Medulla oblongata (tissue), 1 donor: ENCODE data around the gene HEATR5A.
"Not testable (repeated sequence)": the region's sequence is repeated elsewhere in the genome, so short reads cannot be mapped to it uniquely, and the experiment has no call there.

Experiments
- DNase-seq: peaks from one replicate; pipeline ENCODE4 v3.0.0-alpha.2; 2015; ENCODE audit errors: extremely low spot score

Gene HEATR5A

GRCh38 chr14:31329876-31330521, 90.4 kb downstream of the HEATR5A start:
- not testable (repeated sequence) for DNase-seq

- no peak for DNase-seq
These were observed 94.2 kb downstream of the HEATR5A start for GRCh38 chr14:31326111-31326510.

GRCh38 chr14:31323419-31323818, 96.9 kb downstream of the HEATR5A start:
- no peak for DNase-seq

GRCh38 chr14:31320922-31321766, 99.2 kb downstream of the HEATR5A start:
- no peak for DNase-seq

- DNase-seq = peak; percentile 57
These were observed 100.1 kb downstream of the HEATR5A start for GRCh38 chr14:31320216-31320615.

GRCh38 chr14:31319701-31320100, 100.6 kb downstream of the HEATR5A start:
- no peak for DNase-seq

- DNase-seq = no peak
These were observed 107.4 kb downstream of the HEATR5A start for GRCh38 chr14:31312934-31313333.

GRCh38 chr14:31312370-31312769, 108.0 kb downstream of the HEATR5A start:
- not testable (repeated sequence) for DNase-seq

GRCh38 chr14:31307618-31308017, 112.7 kb downstream of the HEATR5A start:
- DNase-seq = no peak

GRCh38 chr14:31307198-31307597, 113.2 kb downstream of the HEATR5A start:
- no peak for DNase-seq

- no peak for DNase-seq
These were observed 116.7 kb downstream of the HEATR5A start for GRCh38 chr14:31303654-31304053.

- DNase-seq = no peak
These were observed 119.5 kb downstream of the HEATR5A start for GRCh38 chr14:31300883-31301282.

GRCh38 chr14:31300296-31300695, 120.1 kb downstream of the HEATR5A start:
- DNase-seq = no peak

- DNase-seq = no peak
These were observed 122.5 kb downstream of the HEATR5A start for GRCh38 chr14:31297701-31298344.

- DNase-seq = no peak
These were observed 123.2 kb downstream of the HEATR5A start for GRCh38 chr14:31297112-31297511.

- DNase-seq = no peak
These were observed 125.5 kb downstream of the HEATR5A start for GRCh38 chr14:31294746-31295405.

GRCh38 chr14:31292937-31293616, 127.3 kb downstream of the HEATR5A start:
- no peak for DNase-seq

- DNase-seq = no peak
These were observed 129.1 kb downstream of the HEATR5A start for GRCh38 chr14:31291210-31291609.

GRCh38 chr14:31287294-31287972, 132.9 kb downstream of the HEATR5A start:
- no peak for DNase-seq

GRCh38 chr14:31286456-31287293, 133.7 kb downstream of the HEATR5A start:
- DNase-seq = no peak
